ENCODE measurements around the gene PPP1R37.

The PPP1R37 gene

GRCh38 chr19:45071969-45072790, 20.8 kb upstream of the PPP1R37 start:
- DNase-seq, result no peak

DNA sequence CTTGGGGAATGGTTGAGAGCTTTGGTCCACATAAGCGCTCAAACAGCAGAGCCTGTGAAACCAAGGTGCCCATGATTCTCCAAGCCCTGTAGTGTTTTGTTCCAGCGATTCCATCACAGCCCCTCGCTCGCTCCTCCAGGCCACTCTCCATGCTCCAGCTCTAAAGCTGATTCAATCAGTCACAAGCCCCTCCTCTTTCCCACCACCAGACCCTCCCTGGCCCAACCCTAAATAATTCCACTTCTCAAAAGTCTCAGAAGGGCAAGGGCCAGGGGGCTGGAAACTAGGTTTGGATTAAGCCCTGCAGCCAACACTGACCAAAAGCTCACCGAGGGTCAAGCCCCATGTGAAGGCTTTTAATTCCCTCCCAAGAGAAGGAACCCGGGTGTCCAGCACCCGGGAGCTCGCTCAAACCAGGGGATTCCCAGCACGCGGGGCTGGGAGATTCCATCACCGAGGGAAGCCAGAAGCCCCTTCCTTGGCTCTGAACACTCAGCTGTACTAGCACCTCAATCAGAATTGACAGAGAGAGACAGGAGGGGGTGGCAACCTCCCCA, 18.2 kb upstream of the PPP1R37 start:
- DNase-seq, result no peak

DNA sequence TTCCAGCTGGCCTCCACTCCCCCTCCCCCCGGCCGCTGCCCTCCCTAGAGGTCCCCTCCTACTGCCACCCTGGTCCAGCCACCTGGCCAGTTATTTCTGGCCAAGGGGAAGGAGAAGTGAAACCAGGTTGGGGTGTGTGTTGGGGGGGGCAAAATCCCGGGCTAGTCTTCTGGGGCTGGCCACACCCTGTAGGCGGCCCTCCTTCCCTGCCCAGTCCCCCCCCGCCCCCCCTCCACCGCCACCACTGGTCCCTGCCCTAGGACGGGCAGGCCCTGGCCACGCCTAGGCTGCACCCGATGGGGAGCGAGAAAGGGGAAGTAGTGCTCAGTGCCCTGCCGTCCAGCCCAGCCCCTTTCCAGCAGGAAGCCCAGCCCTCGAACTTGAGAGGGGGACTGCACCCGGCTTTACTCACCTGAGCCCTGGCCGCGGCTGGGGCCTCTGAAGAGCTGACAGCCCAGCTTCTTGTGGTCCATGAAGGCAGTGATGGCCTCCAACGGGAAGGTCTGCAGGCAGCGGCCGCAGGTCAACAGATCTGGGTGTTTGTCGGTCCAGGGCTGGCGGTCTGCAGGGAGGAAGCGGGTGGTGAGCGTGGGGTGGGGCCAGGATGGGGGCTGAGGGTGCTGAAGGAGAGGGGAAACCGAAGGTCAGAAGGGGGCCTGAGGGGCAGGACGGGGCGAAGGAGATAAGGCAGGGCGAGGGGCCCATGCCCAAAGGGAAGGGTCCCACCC, 17.5 kb upstream of the PPP1R37 start:
- no peak for DNase-seq

DNA sequence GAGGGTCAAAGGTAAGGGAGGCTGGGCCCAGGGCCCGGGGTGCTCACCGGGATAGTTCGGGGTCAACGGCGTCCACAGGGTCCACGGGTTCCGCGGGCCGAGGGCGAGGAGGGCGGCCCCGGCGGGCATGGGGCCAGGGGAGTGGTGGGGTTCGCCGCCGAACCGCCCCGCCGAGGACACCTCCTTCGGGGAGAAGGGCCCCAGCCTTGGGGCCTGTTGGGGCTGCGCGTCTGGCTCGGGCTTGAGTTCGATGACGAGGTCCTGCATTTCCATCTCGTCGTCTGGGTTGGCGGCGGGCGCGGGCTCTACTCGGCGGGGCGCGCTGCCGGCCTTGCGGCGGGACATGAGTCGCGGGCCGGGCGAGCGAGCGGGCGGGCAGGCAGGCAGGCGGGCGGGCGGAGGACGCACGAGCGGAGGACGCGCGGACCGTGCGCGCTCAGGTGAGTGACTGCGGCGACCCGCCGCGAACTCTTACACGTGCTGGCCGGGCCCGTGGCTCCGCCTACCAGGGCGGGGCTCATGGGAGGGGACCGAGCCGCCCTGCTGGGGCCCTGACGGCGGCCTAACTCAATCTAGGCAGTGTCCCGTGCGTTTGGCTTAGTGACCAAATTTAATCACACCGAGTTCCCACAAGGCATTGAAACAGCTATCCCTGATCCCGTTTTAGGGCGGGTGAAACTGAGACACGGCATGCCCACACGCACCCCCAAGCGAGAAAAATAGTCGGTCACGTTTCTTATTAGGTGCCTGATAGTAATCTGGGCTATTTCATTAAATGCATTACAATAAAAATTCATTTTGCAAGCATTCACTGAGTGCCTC, 16.7 kb upstream of the PPP1R37 start, which contains the start of gene ZNF296:
Gene ZNF296, minus strand, starts transcription at position 450 of the 822 bp plus-strand sequence. Its CDS starts 105 bp downstream, at position 345.
- peak; percentile 54 for DNase-seq

DNA sequence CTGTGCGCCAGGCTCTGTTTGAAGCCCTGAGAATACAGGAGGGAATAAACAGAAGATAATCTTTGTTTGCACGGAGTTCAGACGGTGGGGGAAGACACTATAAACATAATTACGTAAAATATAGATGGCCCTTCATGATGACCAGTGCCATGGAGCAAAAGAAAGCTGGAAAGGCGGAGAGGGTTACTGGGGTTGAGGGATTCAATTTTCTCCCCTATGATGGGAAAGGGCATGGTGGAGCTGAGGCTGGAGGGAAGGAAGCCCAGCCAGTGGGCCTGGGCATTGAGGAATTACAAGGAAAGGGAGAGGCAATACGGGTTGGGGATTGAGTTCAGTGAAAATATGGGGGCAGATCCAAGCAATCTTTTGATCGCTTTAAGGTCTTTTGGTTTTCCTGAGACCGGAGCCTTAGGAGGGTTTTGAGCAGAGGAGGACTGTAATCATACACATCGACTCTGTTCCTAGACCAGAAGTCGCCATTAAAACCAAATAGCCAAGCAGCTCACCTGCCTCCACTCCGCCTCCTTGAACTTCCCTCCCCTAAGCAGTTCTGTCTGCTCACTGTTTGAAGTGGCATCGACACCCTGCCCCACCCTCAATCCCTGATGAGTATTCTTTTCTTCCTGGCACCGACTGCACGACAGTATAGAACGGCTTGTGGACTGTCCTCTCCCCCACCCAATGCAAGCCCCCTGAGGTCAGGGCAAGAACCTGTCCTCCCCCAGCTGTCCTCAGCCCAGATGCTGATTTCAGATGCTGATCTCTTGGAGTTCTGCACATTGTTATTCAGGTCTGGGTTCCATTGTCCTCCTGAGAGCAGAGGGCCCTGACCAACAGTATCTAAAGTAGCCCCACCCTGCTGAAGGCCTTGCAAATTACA, 15.9 kb upstream of the PPP1R37 start:
- no peak for DNase-seq

DNA sequence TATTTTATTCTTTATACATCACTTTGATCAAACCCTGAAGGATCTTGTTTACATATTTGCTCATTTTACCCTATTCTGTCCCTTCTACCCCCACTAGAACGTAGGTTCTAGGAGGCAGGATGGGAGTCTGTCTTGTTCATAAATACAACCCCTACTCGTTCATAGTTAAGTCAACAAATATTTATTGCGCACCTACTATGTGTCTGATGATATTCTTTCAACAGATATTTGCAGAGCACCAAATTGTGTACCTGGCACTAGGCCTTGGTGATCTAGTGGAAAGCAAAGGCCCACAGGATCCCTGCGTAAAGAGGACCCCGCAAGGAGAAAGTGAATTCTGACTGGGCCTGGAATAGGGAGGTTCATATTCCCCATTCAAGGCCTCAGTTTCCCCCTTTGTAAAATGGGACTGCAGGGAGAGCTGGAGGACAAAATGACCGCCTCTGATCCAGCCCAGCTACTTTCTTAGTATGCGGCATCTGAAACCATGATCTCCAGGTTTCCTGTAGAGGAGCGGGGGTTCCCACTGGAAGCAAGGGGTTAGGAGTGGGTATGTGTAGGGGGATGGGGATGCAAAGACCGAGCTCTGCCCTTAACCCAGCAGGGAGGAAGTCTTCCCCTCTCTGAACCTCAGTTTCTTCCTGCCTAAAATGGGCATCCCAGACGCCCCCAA, 14.5 kb upstream of the PPP1R37 start:
- DNase-seq, result no peak

DNA sequence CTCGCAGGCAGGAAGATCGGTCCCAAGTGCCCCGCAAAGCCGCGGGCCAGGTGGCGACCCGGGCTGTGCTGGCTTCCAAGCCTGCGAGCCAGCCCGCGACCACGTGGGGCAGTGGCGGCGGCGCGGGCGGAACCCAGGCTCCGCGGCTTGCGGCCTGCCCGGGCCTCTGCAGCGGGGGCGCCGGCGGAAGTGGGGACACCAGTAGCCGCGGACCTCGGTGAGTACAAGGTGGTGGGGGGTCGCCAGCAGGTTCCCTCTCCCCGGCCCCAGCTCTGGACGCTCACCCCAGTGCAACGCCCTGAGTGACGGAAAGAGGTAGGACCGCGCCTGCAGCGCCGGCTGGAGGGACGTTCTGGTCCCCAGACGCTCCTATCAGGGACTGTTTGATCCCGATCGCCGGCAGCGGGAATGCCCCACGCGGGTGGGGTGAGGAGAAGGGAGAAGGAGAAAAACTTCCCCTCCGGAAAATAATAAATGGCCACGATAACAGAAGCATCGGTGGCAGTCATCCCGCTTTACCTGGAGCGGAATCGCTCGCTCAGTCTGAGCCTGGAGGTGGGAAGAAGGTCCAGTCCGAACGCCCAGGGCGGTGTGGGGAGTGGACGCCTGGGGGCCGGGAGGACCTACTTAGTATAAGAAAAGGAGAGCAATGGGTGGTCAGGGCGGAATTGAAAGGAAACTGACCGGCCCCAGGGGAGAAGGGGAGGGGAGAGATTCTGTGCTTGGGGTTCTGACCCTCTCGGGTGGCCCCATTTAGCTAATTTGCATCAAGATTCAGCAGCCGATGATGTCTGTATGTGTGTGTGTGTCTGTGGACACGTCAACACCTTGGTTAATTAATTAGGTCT, 13.7 kb upstream of the PPP1R37 start, which contains the start of gene GEMIN7:
Gene GEMIN7, plus strand, starts transcription at position 198 of the 848 bp plus-strand sequence. CDS start 10,855 bp downstream, outside the sequence.
- peak; percentile 42 for DNase-seq

- no peak for DNase-seq
Measured at GRCh38 chr19:45079911-45080370, 13.0 kb upstream of the PPP1R37 start.

- no peak for DNase-seq
Measured at GRCh38 chr19:45082170-45082569, 10.8 kb upstream of the PPP1R37 start.

- DNase-seq, result no peak
Measured at GRCh38 chr19:45086480-45086879, 6.5 kb upstream of the PPP1R37 start.

- no peak for DNase-seq
Measured at GRCh38 chr19:45087531-45087930, 5.4 kb upstream of the PPP1R37 start.

DNA sequence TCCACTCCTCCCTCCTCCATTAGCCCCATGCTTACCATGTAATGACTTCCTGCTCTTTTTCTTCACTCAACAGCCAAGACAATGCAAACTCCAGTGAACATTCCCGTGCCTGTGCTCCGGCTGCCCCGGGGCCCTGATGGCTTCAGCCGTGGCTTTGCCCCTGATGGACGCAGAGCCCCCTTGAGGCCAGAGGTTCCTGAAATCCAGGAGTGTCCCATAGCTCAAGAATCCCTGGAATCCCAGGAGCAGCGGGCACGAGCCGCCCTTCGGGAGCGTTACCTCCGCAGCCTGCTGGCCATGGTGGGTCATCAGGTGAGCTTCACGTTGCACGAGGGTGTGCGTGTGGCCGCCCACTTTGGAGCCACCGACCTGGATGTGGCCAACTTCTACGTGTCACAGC, 2.9 kb upstream of the PPP1R37 start:
- no peak for DNase-seq

DNA sequence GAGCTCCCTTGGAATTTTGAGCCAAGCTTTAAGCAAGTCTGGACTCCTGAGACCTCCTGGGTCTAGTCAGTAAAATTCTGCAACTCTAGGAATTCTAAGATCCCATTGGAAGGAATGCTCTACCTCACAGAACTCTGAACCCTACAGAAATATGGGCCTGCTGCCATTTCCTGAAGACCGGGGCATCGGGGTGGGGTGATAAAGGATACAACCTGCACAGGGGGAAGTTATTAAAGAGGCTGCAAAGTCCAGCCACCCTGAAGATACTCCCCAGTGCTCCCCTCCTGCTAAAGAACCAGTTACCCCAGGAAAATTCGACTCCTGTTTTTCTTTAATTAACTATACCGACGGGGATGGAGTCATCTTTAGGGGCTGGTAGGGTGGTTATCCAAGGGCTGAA, 2.4 kb upstream of the PPP1R37 start:
- no peak for DNase-seq

DNA sequence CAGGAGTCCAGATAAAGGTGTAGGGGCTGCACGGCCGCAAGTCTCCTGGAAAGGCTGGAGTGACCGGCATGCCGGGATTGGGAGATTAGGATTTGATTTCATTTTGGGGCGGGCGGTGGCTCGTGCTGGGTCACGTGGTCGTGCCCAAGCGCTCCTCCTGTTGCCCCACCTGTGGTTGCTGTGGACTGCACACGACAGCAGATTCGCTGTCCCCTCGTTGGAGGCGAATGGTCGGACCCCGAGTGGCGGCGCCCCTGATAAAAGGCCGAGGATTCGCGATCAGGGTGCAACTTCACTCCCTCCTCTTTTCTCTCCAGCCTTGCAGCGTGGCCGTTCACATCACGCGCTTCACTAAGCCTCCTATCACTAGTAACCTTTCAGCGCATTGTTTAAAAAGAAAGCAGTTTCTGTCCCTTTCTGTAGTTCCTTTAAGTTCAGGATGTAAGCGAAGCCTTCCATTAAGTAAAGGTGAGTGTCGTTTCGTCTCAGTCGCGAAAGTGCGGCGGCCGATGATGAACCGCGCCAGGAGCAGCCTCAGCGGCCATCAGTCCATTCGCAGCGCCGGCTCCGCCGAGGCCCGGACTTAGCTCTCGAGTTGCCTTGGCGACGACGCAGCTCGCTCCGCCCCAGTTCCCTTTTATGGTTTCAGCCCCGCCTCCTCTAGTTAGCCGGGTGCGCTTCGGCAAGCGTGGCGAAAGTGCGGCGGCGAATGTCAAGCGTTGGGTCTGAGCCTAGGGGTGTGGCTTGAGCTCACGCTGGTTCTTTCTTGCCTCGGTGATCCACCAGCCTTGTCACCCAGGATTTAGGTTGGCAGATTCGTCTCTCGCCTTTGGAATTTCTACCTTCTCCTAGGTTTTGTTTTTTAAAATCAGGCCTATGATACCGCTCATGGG, 1.7 kb upstream of the PPP1R37 start:
- peak; percentile 95 for DNase-seq

- no peak for DNase-seq
Measured at GRCh38 chr19:45094137-45094536, 1.2 kb downstream of the PPP1R37 start.

- DNase-seq, result no peak
Measured at GRCh38 chr19:45094707-45095106, 1.7 kb downstream of the PPP1R37 start.

DNA sequence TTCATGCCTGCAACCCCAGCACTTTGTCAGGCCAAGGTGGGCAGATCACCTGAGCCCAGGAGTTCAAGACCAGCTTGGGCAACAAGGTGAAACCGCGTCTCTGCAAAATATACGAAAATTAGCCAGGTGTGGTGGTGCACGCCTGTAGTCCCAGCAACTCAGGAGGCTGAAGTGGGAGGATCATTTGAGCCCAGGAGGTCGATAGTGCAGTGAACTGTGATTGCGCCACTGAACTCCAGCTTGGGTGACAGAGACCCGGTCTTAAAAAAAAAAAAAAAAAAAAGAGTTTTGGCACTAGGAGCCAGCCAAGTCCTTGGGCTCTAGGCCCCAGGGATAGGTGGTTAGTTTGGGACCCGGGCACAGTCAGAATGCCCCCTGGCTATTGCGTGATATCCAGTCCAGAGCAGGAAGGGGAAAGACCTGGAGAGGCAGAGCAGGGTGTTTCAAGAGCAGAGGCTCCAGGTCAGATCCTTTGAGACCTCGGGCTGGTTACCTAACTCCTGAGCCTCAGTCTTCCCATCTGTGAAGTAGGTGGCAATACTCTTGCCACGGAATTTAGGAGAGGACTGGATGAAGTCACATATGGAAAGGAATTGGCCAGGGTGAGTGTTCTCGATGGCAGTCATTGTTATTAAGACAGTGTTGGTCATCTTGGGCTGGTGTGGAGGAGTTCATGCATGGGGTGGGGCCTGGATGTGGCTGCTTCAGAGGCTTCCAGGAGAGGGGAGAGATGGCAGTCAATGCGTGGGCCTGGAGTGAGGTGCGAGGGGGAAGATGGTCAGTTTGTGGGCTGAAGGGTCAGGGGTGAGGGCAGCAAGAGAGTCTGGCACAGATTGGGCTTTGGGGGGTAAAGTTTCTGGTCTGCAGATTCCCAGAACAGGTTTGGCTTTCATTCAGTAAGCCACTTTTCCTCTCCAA, 2.8 kb downstream of the PPP1R37 start:
- no peak for DNase-seq

DNA sequence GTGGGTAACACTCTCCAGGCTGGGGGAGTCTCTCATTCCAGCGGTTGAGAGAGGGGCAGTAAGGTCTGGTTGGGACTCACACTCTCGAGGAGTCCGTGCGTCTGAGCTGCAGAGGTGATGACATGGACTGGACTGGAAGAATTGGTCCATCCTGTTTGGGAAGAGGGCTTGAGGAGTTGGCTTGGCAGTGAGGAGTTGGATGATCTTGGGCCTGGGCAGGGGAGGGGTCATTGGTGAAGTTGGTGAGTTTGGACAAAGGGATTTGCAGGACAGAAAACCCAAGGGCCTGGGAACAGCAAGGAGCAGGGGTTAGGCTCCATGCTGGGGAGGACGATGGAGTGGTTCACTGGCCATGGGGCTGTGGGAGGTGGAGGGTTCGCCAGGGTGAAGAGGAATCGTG, 3.7 kb downstream of the PPP1R37 start:
- no peak for DNase-seq

Measured in SHP77 treated with DMSO at 0.1 percent for 48 hours (cell line).